DOHH2 (cell line): Measurements from ENCODE around the gene TUT4.

Source experiments
- H3F3A ChIP-seq: fragments of 200-600 bp; sonication (generic), shearing (Covaris generic); 2 replicates; pipeline ENCODE4 v1.6.0; 2016; ENCODE audit warnings: antibody characterized with exemption, mild to moderate bottlenecking; ENCODE audit not compliant: control insufficient read depth, insufficient read depth
- H3K27ac ChIP-seq: fragments of 200-600 bp; sonication (generic); 2 replicates; pipeline ENCODE4 v1.5.1; 2014; ENCODE audit warnings: low read depth, mild to moderate bottlenecking, low read length, moderate library complexity
- H3K27me3 ChIP-seq: fragments of 200-600 bp; sonication (generic); 2 replicates; pipeline ENCODE4 v1.6.1; 2014; ENCODE audit warnings: mild to moderate bottlenecking, low read length, mixed read lengths; ENCODE audit not compliant: control insufficient read depth
- H3K36me3 ChIP-seq: fragments of 200-600 bp; sonication (generic); 2 replicates; pipeline ENCODE4 v1.6.1; 2014; ENCODE audit warnings: mild to moderate bottlenecking, low read length, moderate library complexity, mixed read lengths; ENCODE audit not compliant: control insufficient read depth
- H3K4me1 ChIP-seq: fragments of 200-600 bp; sonication (generic); 2 replicates; pipeline ENCODE4 v1.6.1; 2014; ENCODE audit warnings: mild to moderate bottlenecking, low read length, mixed read lengths; ENCODE audit not compliant: control insufficient read depth
- H3K4me2 ChIP-seq: fragments of 200-600 bp; sonication (generic); 2 replicates; pipeline ENCODE4 v1.6.0; 2014; ENCODE audit warnings: mild to moderate bottlenecking, low read length, moderate library complexity
- H3K4me3 ChIP-seq: fragments of 200-600 bp; sonication (generic); 2 replicates; pipeline ENCODE4 v1.5.1; 2014; ENCODE audit warnings: mild to moderate bottlenecking, low read length, mixed read lengths
- H3K79me2 ChIP-seq: fragments of 200-600 bp; sonication (generic); 2 replicates; pipeline ENCODE4 v1.6.1; 2014; ENCODE audit warnings: mild to moderate bottlenecking, low read length, mixed read lengths; ENCODE audit not compliant: control insufficient read depth
- H3K9me2 ChIP-seq: fragments of 200-600 bp; sonication (generic); replicated peaks from 2 replicates; pipeline ENCODE4 v1.6.1; 2014; ENCODE audit warnings: mild to moderate bottlenecking, low read length, mixed read lengths; ENCODE audit not compliant: control insufficient read depth
- H3K9me3 ChIP-seq: fragments of 200-600 bp; sonication (generic); 2 replicates; pipeline ENCODE4 v1.6.1; 2014; ENCODE audit warnings: antibody characterized with exemption, low read length, mixed read lengths; ENCODE audit not compliant: control insufficient read depth, insufficient read depth
- H4K20me1 ChIP-seq: fragments of 200-600 bp; sonication (generic); 2 replicates; pipeline ENCODE4 v1.6.0; 2014; ENCODE audit warnings: low read depth, mild to moderate bottlenecking, antibody characterized with exemption, low read length, moderate library complexity; ENCODE audit not compliant: control insufficient read depth, insufficient read depth
- EZH2phosphoT487 ChIP-seq: fragments of 200-600 bp; sonication (generic); IDR thresholded peaks from 2 replicates; pipeline ENCODE4 v1.6.1; 2017; ENCODE audit warnings: borderline replicate concordance, mild to moderate bottlenecking, antibody characterized with exemption, low read length, moderate library complexity, mixed read lengths
- TF ChIP-seq, protein P1 (sequence below): fragments of 200-600 bp; sonication (generic); IDR thresholded peaks from one replicate; pipeline ENCODE4 v1.5.1; 2014; ENCODE audit warnings: antibody characterized with exemption, mild to moderate bottlenecking, low read depth, low read length; ENCODE audit not compliant: poor library complexity, severe bottlenecking

Gene TUT4

DNA sequence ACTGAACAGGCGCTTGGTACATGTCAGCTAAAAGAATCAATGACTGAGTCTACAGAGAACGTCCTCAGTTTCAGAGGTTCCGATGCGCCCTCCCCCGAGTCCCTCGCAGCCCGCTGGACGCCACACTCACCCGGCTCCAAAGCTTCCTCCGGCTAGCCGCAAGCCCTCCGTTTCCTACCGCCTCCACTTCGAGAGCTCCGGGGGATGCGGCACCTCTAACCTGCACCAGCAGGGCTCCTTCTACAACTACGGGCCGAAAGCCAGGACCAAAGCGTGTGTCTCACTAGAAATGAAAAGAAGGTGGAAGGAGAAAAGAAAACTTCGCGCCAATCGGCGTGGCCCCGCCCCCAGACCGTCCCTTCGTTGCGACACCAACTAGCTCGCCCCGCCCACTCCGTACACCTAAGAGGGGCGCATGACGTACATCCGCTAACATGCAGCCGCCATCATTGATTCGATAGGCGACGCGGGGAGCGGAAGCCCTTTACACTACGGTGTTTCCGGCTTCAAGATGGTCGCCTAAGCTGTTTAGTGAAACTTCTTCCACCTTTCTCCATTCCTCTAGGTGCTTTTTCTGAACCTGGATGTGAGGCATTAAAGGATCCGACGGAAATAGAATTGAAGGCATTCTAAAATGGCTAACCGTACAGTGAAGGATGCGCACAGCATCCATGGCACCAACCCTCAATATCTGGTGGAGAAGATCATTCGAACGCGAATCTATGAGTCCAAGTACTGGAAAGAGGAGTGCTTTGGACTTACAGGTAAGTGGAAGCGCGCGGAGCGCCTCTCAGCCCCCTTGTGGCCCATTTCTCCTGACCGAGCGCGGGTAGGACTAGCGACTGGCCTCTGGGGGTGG, 148.5 kb downstream of the TUT4 start, which contains the start of the genes ORC1 and PRPF38A:
TSS of gene ORC1 (minus strand) at position 308 of the 859 bp plus-strand sequence. CDS start 2,200 bp downstream, outside the sequence.
TSS of gene PRPF38A (plus strand) at position 487 of the 859 bp plus-strand sequence. CDS start at position 635, 148 bp downstream.
- Histone ChIP-seq H4K20me1 (peaks cover 9% of the 10 kb centered on the region; the same call in 1 of the 2 replicates), H3K36me3 (peaks cover 84% of the 10 kb centered on the region), H3K9me2 (no peaks in the 10 kb centered on the region), H3K79me2 (peaks cover 83% of the 10 kb centered on the region), H3K27me3 (no peaks in the 10 kb centered on the region), H3K9me3 (no peaks in the 10 kb centered on the region), H3K4me3 (peak within 1 kb of the TSS; percentile 92), H3K27ac (peak within 1 kb of the TSS; percentile 79), H3F3A (no peaks in the 10 kb centered on the region), H3K4me1 (peaks cover 29% of the 10 kb centered on the region), H3K4me2 (peak within 1 kb of the TSS; percentile 76)
- TF ChIP-seq, protein P1, sequence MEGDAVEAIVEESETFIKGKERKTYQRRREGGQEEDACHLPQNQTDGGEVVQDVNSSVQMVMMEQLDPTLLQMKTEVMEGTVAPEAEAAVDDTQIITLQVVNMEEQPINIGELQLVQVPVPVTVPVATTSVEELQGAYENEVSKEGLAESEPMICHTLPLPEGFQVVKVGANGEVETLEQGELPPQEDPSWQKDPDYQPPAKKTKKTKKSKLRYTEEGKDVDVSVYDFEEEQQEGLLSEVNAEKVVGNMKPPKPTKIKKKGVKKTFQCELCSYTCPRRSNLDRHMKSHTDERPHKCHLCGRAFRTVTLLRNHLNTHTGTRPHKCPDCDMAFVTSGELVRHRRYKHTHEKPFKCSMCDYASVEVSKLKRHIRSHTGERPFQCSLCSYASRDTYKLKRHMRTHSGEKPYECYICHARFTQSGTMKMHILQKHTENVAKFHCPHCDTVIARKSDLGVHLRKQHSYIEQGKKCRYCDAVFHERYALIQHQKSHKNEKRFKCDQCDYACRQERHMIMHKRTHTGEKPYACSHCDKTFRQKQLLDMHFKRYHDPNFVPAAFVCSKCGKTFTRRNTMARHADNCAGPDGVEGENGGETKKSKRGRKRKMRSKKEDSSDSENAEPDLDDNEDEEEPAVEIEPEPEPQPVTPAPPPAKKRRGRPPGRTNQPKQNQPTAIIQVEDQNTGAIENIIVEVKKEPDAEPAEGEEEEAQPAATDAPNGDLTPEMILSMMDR: peak; percentile 85
- TF ChIP-seq EZH2phosphoT487: no peak

DNA sequence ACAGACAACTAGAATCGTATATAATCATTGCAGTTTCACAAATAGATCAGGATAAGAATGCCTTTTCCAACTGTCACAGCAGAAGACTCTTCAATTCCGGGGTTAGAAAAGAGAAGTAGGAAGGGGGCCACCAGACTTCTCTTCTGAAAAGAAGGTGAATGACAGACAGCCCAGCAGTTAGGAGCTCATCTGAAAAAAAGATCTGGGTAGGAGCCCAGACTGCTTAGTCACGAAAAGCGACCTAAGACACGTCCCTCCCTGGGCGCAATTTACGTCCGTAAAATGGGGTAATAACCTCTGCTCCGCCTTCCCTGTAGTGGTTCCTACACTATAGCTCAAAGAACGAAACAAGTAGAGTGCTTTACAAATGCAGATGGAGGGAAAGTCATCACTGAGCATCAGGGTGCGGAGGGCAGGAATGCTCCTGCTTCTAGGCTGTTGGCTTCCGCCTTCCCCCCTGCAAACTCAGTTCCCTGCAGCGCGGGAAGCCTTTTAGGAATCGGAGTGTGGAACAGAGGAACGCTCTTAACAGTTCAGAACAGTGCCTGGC, 149.3 kb downstream of the TUT4 start:
- Histone ChIP-seq H3K36me3 (peaks cover 82% of the 10 kb centered on the region), H3F3A (no peaks in the 10 kb centered on the region), H3K27ac (peak overlapping the region; percentile 79), H3K4me2 (peak overlapping the region; percentile 76), H3K4me3 (peak overlapping the region; percentile 92), H4K20me1 (peaks cover 9% of the 10 kb centered on the region; the same call in 1 of the 2 replicates), H3K4me1 (peaks cover 29% of the 10 kb centered on the region), H3K27me3 (no peaks in the 10 kb centered on the region), H3K9me2 (no peaks in the 10 kb centered on the region), H3K9me3 (no peaks in the 10 kb centered on the region), H3K79me2 (peaks cover 88% of the 10 kb centered on the region)
- TF ChIP-seq EZH2phosphoT487: no peak
- TF ChIP-seq, protein P1: no peak

DNA sequence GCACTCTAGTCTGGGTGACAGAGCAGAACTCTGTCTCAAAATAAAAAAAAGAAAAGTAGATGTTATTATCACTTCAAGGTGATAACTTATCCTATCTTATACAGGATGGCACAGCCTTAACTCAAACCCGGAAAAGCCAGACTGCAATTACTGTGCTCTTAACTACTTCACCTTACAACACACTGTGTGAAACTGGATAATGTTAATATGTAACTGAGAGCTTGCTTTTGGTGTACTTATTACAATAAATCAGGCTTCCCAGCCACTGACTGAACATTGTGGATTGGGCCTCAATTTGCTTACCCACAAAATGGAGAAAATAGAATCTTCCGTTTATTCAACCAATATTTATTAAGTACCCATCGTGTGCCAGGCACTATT, 150.0 kb downstream of the TUT4 start:
- Histone ChIP-seq H3K4me3 (peak overlapping the region; percentile 92), H3K9me3 (no peaks in the 10 kb centered on the region), H3K27ac (no peak overlapping the region), H3K4me1 (peaks cover 29% of the 10 kb centered on the region), H3K36me3 (peaks cover 79% of the 10 kb centered on the region), H3K9me2 (no peaks in the 10 kb centered on the region), H4K20me1 (peaks cover 9% of the 10 kb centered on the region; the same call in 1 of the 2 replicates), H3K79me2 (peaks cover 83% of the 10 kb centered on the region), H3K27me3 (no peaks in the 10 kb centered on the region), H3K4me2 (peak overlapping the region; percentile 76), H3F3A (no peaks in the 10 kb centered on the region)
- TF ChIP-seq, protein P1: no peak
- no peak for TF ChIP-seq EZH2phosphoT487
